ENCODE data around the gene CDH4. TPM values are rescaled to one million over a fixed set of nuclear protein-coding genes. Genes with fewer than 3 reads are reported as not detected.

The CDH4 gene
- total and polyA plus RNA-seq, 9 of the 15 experiments (the other 6 are each of a cell fraction or from before 2014, with no cell fraction given): 0.04 TPM; not detected in 8

DNA sequence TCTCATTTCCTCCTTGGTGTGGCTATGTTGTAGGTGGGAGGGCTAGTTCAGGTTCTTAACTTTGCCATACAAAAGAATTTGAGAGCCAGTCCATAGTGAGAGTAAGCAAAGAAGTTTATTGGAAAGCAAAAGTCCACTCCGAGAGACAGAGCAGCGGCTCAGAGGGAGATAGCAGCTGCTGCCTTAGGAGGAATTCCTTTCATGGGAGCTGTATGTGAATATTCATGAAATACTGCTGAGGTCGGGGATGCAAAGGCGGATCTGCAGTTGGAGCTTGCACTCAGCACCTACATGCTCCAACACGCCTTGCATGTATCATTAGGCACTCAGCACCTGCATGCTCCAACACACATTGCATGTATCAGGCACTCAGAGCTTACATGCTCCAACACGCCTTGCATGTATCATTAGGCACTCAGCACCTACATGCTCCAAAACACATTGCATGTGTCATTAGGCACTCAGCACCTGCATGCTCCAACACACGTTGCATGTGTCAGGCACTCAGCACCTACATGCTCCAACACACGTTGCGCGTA, 54.9 kb downstream of the CDH4 start:
- Histone ChIP-seq H3K9me3 (replicated peaks; ENCODE audit: control insufficient read depth, insufficient read depth, low read depth, low read length) (no peaks in the 10 kb centered on the region), H3K4me2 (ENCODE audit: insufficient read depth, low read length) (no peak overlapping the region), H3K4me1 (replicated peaks in 1 of 2; ENCODE audit: control insufficient read depth in 2 of 2, insufficient read depth in 2 of 2, low read length in 2 of 2) (0 out of 5 replicates have a peak, but pooled peaks cover 0 to 3% of the 10 kb centered on the region in 2 experiments), H3K9ac (ENCODE audit: insufficient read depth in 1 of 2, low read depth in 2 of 2, low read length in 2 of 2) (no peak overlapping the region), H3K79me2 (ENCODE audit: control insufficient read depth, insufficient read depth, low read length) (no peaks in the 10 kb centered on the region), H3K27me3 (ENCODE audit: control insufficient read depth in 2 of 2, insufficient read depth in 2 of 2, low read length in 2 of 2) (peaks cover 0 to 32% of the 10 kb centered on the region in 2 experiments; a peak in 3 of 5 replicates), H3K9me1 (ENCODE audit: control insufficient read depth, insufficient read depth, low read length) (no peaks in the 10 kb centered on the region), H3K36me3 (ENCODE audit: control insufficient read depth, insufficient read depth, low read length) (no peaks in the 10 kb centered on the region), H2AFZ (ENCODE audit: low read depth, low read length) (no peak overlapping the region), H4K20me1 (replicated peaks; ENCODE audit: control insufficient read depth, insufficient read depth, low read length) (peaks cover 3% of the 10 kb centered on the region; the same call in 1 of the 2 replicates), H3K27ac (ENCODE audit: extremely low read depth, low read depth, low read length) (no peak overlapping the region), H3K4me3 (no peak overlapping the region)
- TF ChIP-seq, protein P1, sequence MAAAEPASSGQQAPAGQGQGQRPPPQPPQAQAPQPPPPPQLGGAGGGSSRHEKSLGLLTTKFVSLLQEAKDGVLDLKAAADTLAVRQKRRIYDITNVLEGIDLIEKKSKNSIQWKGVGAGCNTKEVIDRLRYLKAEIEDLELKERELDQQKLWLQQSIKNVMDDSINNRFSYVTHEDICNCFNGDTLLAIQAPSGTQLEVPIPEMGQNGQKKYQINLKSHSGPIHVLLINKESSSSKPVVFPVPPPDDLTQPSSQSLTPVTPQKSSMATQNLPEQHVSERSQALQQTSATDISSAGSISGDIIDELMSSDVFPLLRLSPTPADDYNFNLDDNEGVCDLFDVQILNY (CRISPR knock-in tag; IDR thresholded peaks at IDR 0.05): no peak
- TF ChIP-seq ZNF511 (CRISPR knock-in tag; IDR thresholded peaks at IDR 0.05) (no peak), ZNF184 (CRISPR knock-in tag; IDR thresholded peaks at IDR 0.05) (no peak), FUS (optimal IDR thresholded peaks at IDR 0.05; ENCODE audit: low read depth, low read length) (no peak)
- TF ChIP-seq, protein P2, sequence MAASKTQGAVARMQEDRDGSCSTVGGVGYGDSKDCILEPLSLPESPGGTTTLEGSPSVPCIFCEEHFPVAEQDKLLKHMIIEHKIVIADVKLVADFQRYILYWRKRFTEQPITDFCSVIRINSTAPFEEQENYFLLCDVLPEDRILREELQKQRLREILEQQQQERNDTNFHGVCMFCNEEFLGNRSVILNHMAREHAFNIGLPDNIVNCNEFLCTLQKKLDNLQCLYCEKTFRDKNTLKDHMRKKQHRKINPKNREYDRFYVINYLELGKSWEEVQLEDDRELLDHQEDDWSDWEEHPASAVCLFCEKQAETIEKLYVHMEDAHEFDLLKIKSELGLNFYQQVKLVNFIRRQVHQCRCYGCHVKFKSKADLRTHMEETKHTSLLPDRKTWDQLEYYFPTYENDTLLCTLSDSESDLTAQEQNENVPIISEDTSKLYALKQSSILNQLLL (CRISPR knock-in tag; IDR thresholded peaks at IDR 0.05; ENCODE audit: borderline replicate concordance): no peak
- DNase-seq (ENCODE audit: extremely low read depth in 1 of 4, low spot score in 3 of 4): no peak
- intact Hi-C loops (cut with micrococcal nuclease) (no loop called here), in situ Hi-C loops (cut with MboI) (no loop called here)
- BruUV-seq (replicated peaks): no TSS peak
- WGBS (ENCODE audit: insufficient coverage, low coverage, missing lambda C conversion rate): 0% methylated on average over 10 of the region's 10 CpGs
- ATAC-seq: no peak
- ChIA-PET CTCF (ENCODE audit: low intra/inter-chr PET ratio) (no interaction called here), POLR2A (no interaction called here)
- FAIRE-seq: no peak
